Common myeloid progenitor, CD34-positive (primary cell): ENCODE measurements around the gene ERC2.

Experiments used
- CTCF ChIA-PET: fragments of 350-600 bp; sonication (Branson Sonifier 250); formaldehyde crosslinking; loops from one replicate; lab custom pipeline; 2021; ENCODE audit warnings: antibody characterized with exemption; lab: Charles Lee
- POLR2A ChIA-PET: fragments of 350-600 bp; sonication (Branson Sonifier 250); formaldehyde crosslinking; loops from one replicate; lab custom pipeline; 2021; ENCODE audit warnings: antibody characterized with exemption; lab: Charles Lee
- DNase-seq, 3 donors: peaks; one replicate each; pipeline versions ENCODE4 v3.0.0 to v3.0.0-alpha.2; 2013
- H3K27ac ChIP-seq, 2 experiments: 1 replicate in 1 of 2; 2 replicates in 1 of 2; pipeline ENCODE4 v1.7.0; 2013; ENCODE audit warnings: inconsistent platforms in 2 of 2, low read length in 2 of 2, mild to moderate bottlenecking in 2 of 2, low read depth in 1 of 2, moderate library complexity in 1 of 2; ENCODE audit not compliant: severe bottlenecking in 2 of 2, insufficient read depth in 1 of 2, poor library complexity in 1 of 2
- H3K27me3 ChIP-seq, 5 experiments: replicated peaks in 2 of 5; 1 replicate in 3 of 5; 2 replicates in 2 of 5; pipeline versions ENCODE4 v1.6.1 to v1.7.0; 2013; ENCODE audit warnings: low read length in 4 of 5, mild to moderate bottlenecking in 2 of 5, moderate library complexity in 2 of 5, inconsistent platforms in 1 of 5; ENCODE audit not compliant: insufficient read depth in 5 of 5, control insufficient read depth in 4 of 5
- H3K36me3 ChIP-seq, 4 experiments: 1 replicate in 2 of 4; 2 replicates in 2 of 4; pipeline versions ENCODE4 v1.6.1 to v1.7.0; 2013; ENCODE audit warnings: low read length in 3 of 4, control low read depth in 1 of 4, mild to moderate bottlenecking in 1 of 4; ENCODE audit not compliant: control insufficient read depth in 4 of 4, insufficient read depth in 4 of 4
- H3K4me1 ChIP-seq, 4 experiments: 1 replicate in 3 of 4; 2 replicates in 1 of 4; pipeline versions ENCODE4 v1.6.1 to v1.7.1; 2013; ENCODE audit warnings: low read length in 3 of 4, mild to moderate bottlenecking in 3 of 4, control low read depth in 1 of 4, inconsistent platforms in 1 of 4, moderate library complexity in 1 of 4; ENCODE audit not compliant: control insufficient read depth in 4 of 4, insufficient read depth in 4 of 4; ENCODE audit errors: control extremely low read depth in 1 of 4
- H3K4me3 ChIP-seq, 7 experiments: 1 replicate in 4 of 7; 2 replicates in 3 of 7; pipeline versions ENCODE4 v1.5.1 to v1.7.0; 2013; ENCODE audit warnings: mild to moderate bottlenecking in 7 of 7, low read length in 6 of 7, moderate library complexity in 6 of 7, inconsistent platforms in 2 of 7, low read depth in 2 of 7, control low read depth in 1 of 7; ENCODE audit not compliant: insufficient read depth in 4 of 7, control insufficient read depth in 1 of 7; ENCODE audit errors: extremely low read depth in 1 of 7
- H3K9me3 ChIP-seq, 5 experiments: 1 replicate in 4 of 5; 2 replicates in 1 of 5; pipeline versions ENCODE4 v1.6.1 to v1.7.1; 2013; ENCODE audit warnings: low read length in 4 of 5, mild to moderate bottlenecking in 2 of 5, inconsistent platforms in 1 of 5, low read depth in 1 of 5, moderate library complexity in 1 of 5; ENCODE audit not compliant: control insufficient read depth in 4 of 5, insufficient read depth in 2 of 5; ENCODE audit errors: control extremely low read depth in 1 of 5
- WGBS: methylation state at CpG from one replicate; pipeline ENCODE4 v1.1.5; 2013; ENCODE audit not compliant: insufficient coverage; 5-methylcytosine and 5-hydroxymethylcytosine counted together

Gene ERC2

DNA sequence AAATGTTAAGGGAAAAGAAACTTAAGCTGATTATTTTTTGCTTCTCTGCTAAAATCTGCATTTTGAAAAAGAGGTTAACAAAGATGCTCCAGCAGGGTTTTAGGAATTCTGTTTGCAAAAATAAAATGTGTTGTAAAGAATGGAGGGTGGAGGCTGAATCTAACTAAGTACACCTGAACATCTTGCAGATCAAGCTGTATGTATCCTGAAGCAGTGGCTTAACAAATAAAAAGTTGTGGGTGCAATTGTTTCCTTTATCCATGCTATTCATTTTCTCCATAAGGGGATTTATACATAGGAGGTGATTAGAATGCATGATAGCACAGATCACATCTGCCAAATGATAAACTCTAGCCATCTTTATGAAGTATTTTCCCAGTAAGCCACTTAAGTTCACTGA lies 466.3 kb downstream of the ERC2 start:
- CTCF ChIA-PET: no interaction called here
- no peak overlapping the region for H3K4me3 ChIP-seq

GRCh38 chr3:56001537-56001936 lies 466.7 kb downstream of the ERC2 start:
- 100% methylated on average over 1 of the region's 4 CpGs for WGBS
- POLR2A ChIA-PET: no interaction called here

More for the DNA sequence above, 466.3 kb downstream of the ERC2 start:
- H3K9me3 ChIP-seq: no peaks in the 10 kb centered on the region
- no peaks in the 10 kb centered on the region for H3K27me3 ChIP-seq
- H3K4me1 ChIP-seq: no peaks in the 10 kb centered on the region
- no peaks in the 10 kb centered on the region for H3K36me3 ChIP-seq
- H3K27ac ChIP-seq: no peak overlapping the region
- POLR2A ChIA-PET: no interaction called here
- DNase-seq: no peak

GRCh38 chr3:55989366-55989765 lies 478.9 kb downstream of the ERC2 start:
- ChIA-PET POLR2A (no interaction called here), CTCF (no interaction called here)
- H3K27me3 ChIP-seq: peaks cover 0 to 2% (median 0%) of the 10 kb centered on the region in 5 experiments
- WGBS: 80% methylated on average over 1 of the region's 2 CpGs
- no peak overlapping the region for H3K4me3 ChIP-seq
- no peaks in the 10 kb centered on the region for H3K4me1 ChIP-seq
- no peaks in the 10 kb centered on the region for H3K9me3 ChIP-seq
- H3K36me3 ChIP-seq: no peaks in the 10 kb centered on the region
- DNase-seq: no peak
- no peak overlapping the region for H3K27ac ChIP-seq

More at GRCh38 chr3:56001537-56001936, 466.7 kb downstream of the ERC2 start:
- no peak for DNase-seq
- no peak overlapping the region for H3K4me3 ChIP-seq
- no peaks in the 10 kb centered on the region for H3K27me3 ChIP-seq
- H3K27ac ChIP-seq: no peak overlapping the region
- H3K36me3 ChIP-seq: no peaks in the 10 kb centered on the region
- no peaks in the 10 kb centered on the region for H3K4me1 ChIP-seq
- CTCF ChIA-PET: no interaction called here
- H3K9me3 ChIP-seq: no peaks in the 10 kb centered on the region

- CTCF ChIA-PET: no interaction called here
- Histone ChIP-seq H3K9me3 (no peaks in the 10 kb centered on the region), H3K4me1 (no peaks in the 10 kb centered on the region), H3K27me3 (peaks cover 0 to 2% (median 0%) of the 10 kb centered on the region in 5 experiments), H3K4me3 (no peak overlapping the region), H3K36me3 (no peaks in the 10 kb centered on the region), H3K27ac (no peak overlapping the region)
- POLR2A ChIA-PET: no interaction called here
- no peak for DNase-seq
- WGBS: 83% methylated on average over 3 of the region's 3 CpGs
Measured at GRCh38 chr3:55988905-55989304, 479.4 kb downstream of the ERC2 start.

DNA sequence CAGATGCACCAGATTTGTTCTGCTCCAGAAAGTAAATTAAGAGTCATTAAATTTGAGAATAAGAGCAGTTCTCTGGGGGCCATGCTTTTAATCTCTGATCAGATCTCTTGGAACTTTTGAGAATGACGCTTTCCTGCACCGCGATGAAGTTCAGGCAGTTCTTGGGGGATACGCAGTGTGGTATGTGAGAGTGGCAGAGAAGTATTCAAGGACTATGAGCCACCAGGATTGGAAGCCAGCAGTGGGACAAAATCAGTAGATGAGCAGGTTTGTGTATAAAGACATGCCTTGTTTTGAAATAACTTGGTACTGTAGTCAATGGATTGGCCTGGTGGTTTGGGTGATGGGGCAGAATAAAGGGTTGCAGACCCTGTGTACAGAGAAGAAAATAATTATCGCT lies 483.6 kb downstream of the ERC2 start:
- CTCF ChIA-PET: no interaction called here

DNA sequence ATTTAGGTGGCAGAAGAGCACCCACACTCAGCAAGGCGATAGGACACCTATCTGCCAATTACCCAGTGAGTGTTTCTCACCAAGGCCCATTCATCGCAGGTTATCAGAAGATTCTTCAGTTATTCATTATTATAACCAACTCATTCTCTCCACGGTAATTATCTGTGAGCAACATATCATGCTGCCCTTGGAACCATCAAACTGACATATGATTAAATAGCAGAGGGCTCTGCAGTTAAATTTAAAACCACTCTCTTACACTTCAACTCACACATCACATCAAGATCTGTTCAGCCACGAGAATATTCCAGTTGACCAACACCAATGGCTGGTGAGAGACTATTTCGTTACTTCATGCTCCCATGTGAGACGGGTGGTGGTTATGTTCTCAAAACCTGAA lies 489.3 kb downstream of the ERC2 start:
- WGBS: 90% methylated on average over 2 of the region's 6 CpGs
- no peak overlapping the region for H3K27ac ChIP-seq
- H3K27me3 ChIP-seq: no peaks in the 10 kb centered on the region
- ChIA-PET POLR2A (no interaction called here), CTCF (no interaction called here)
- H3K36me3 ChIP-seq: no peaks in the 10 kb centered on the region
- no peaks in the 10 kb centered on the region for H3K4me1 ChIP-seq
- H3K4me3 ChIP-seq: no peak overlapping the region
- no peaks in the 10 kb centered on the region for H3K9me3 ChIP-seq
- DNase-seq: no peak

More for the DNA sequence above, 483.6 kb downstream of the ERC2 start:
- Histone ChIP-seq H3K4me3 (no peak overlapping the region), H3K27me3 (no peaks in the 10 kb centered on the region), H3K4me1 (no peaks in the 10 kb centered on the region), H3K9me3 (no peaks in the 10 kb centered on the region), H3K27ac (no peak overlapping the region), H3K36me3 (no peaks in the 10 kb centered on the region)
- no peak for DNase-seq
- WGBS: 97% methylated on average over 4 of the region's 5 CpGs
- POLR2A ChIA-PET: no interaction called here

- WGBS: 96% methylated on average over 12 of the region's 13 CpGs
- CTCF ChIA-PET: no interaction called here
Measured at GRCh38 chr3:55974421-55975165, 493.7 kb downstream of the ERC2 start.

More at GRCh38 chr3:55974421-55975165, 493.7 kb downstream of the ERC2 start:
- POLR2A ChIA-PET: no interaction called here
- DNase-seq: no peak
- no peaks in the 10 kb centered on the region for H3K36me3 ChIP-seq
- H3K9me3 ChIP-seq: no peaks in the 10 kb centered on the region
- H3K27ac ChIP-seq: no peak overlapping the region
- no peaks in the 10 kb centered on the region for H3K27me3 ChIP-seq
- H3K4me1 ChIP-seq: no peaks in the 10 kb centered on the region
- H3K4me3 ChIP-seq: no peak overlapping the region
